GM18870 (cell line): ENCODE data around the gene TRNT1.

Source experiments
- ATAC-seq: cut with Tn5 transposase; IDR thresholded peaks from one replicate; pipeline ENCODE4 v1.9.1; 2021; ENCODE audit warnings: moderate library complexity; ENCODE audit not compliant: unreplicated experiment

TRNT1 gene

DNA sequence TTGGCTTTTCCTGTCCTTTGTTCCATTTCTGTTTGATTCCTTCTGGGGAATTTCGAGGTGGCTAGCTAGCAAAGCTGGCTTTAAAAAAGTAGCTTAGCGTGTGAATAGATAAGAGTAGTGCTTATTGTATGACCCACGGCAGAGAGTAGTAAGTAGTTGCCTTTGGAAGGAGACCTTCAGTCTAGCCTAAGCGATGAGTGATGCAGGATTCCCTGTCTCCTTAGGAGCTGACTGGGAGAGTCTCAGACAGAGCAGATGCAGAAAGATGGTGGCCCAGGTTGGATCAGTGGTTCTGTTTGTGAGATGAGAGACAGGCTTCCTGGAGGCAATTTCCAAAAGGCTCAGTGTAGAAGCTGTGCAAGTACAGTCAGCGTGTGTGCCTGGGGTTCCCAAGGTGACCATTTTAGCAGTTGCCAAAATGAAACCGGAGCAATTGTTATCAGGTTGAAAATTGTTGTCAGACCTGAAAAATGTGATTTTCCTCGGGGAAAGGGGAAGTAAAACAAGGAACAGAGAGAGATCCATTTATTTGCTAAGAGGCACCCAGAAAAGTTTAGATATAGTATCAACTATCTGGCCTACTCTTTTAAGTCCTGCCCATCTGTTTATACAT lies 15.9 kb upstream of the TRNT1 start:
- no peak for ATAC-seq

DNA sequence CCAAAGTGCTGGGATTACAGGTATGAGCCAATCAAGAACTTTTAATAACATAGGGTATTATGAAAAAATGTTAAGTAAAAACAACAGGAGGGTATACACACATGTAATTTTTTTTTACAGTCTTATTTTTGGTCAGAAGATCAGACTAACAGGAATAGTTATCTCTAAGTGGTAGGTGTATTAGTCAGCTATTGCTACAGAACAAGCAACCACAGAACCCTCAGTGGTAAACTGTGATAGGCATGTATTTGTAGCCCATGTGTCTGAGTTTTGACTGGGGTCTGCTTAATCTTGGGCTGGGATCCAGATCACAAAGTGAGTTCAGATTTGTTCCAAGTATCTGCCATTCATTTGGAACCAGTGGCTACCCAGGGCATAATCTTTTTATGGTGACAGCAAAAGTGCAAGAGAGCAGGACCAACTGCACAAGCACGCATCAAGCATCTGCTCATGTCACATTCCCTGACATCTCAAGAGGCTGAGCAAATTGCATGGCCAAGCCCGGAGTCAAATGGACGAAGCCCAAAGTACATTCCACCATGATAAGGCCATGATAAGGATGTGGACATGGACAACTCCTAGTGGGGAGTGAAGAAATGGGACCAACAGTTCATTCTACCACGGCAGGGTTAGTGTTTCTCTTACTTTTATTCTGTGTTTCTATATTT lies 13.6 kb upstream of the TRNT1 start:
- no peak for ATAC-seq

DNA sequence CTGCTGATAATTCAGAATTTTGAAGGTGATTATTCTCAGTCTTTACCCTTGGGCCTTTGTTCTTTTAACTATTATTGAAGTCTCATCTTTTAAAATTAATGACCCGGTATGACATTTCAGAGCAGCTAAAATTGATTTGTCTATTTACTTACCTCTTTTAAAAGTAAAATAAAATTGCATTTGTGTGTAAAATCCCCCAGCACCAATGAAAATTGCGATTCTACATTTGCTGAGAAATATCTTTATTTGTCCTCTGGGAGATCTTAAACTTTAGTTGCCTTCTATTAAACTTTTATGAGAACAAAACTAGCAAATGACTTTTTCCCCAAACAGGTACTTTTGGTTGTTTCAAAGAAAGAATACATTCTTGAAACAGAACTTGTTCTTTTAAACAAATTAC lies 9.1 kb upstream of the TRNT1 start:
- no peak for ATAC-seq

- peak; percentile 48 for ATAC-seq
Observed at GRCh38 chr3:3119393-3119851, 7.3 kb upstream of the TRNT1 start.

DNA sequence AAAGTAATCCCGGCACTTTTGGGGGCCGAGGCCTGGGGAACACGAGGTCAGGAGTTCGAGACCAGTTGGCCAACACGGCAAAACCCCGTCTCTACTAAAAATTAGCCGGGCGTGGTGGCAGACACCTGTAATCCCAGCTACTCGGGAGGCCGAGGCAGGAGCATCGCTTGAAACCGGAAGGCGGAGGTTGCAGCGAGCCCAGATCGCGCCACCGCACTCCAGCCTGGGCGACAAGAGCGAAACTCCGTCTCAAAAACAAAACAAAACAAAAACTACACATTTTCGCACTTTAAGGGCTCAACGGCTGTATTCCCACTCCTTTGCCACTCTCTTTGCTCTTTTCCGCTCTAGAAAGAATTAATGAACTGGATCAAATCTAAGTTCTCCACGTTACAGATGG lies 763 bp upstream of the TRNT1 start:
- ATAC-seq: no peak

- peak; percentile 1 for ATAC-seq
Observed at GRCh38 chr3:3127432-3128010, 781 bp downstream of the TRNT1 start.

- no peak for ATAC-seq
Observed at GRCh38 chr3:3129579-3129978, 2.8 kb downstream of the TRNT1 start.

GRCh38 chr3:3133500-3133899 lies 6.8 kb downstream of the TRNT1 start:
- ATAC-seq: no peak

GRCh38 chr3:3134750-3135448 lies 8.2 kb downstream of the TRNT1 start:
- ATAC-seq: no peak

DNA sequence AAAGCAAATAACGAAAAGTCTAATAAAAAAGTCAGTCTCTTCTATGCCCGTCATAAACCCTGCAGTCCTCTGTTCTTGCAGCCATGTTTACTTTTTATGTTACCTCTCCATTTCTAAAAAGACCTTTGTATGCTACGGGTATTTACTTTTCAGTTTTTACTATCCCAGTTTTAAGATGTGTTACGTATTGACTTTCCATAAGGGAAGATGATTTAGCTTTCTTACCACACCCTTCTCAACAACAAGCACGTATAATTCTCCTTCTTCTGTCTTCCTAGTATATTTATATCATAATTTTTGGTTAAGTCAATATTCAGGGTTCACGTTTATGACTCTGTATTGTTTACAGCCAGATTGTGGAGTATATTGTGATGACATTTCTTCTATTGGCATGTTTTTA lies 10.8 kb downstream of the TRNT1 start:
- no peak for ATAC-seq

DNA sequence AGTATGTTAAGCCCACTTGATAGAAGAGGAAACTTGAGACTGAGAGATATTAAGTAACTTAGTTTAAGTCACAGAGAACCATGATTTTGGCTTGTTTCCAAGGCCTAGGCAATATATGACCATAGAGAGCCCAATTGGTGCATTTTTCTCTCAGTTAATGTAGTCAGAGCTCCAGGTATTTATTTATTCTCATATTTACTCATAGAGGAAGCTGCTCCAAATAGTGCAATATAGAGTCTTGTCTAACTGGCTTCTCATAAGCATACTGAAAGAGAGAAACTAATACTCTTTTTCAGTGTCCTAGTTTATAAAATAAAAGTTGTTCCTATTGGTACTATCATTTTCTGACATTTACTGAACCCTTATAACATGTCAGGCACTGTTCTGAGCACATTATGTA lies 15.2 kb downstream of the TRNT1 start:
- ATAC-seq: peak; percentile 55

GRCh38 chr3:3145831-3146230 lies 19.1 kb downstream of the TRNT1 start:
- ATAC-seq: no peak

DNA sequence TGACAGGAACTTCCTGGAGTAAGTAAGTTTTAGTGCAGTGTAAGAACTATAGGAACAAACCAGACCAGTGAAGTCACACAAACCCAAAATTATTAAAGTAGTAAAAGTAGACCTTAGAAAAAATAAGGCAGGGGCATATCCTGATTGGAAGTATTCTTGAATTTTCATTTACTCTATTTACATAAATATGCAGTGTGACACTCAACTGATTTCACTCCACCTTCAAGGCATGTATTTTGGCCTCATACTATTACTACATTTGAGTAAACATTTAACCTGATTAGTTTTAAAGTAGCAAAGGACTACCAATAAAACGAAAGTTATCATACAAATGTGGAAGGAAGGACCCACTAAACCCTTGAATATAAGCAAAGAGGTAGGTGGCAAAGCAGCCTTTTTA lies 22.8 kb downstream of the TRNT1 start:
- ATAC-seq: no peak

GRCh38 chr3:3151513-3151912 lies 24.8 kb downstream of the TRNT1 start:
- no peak for ATAC-seq

DNA sequence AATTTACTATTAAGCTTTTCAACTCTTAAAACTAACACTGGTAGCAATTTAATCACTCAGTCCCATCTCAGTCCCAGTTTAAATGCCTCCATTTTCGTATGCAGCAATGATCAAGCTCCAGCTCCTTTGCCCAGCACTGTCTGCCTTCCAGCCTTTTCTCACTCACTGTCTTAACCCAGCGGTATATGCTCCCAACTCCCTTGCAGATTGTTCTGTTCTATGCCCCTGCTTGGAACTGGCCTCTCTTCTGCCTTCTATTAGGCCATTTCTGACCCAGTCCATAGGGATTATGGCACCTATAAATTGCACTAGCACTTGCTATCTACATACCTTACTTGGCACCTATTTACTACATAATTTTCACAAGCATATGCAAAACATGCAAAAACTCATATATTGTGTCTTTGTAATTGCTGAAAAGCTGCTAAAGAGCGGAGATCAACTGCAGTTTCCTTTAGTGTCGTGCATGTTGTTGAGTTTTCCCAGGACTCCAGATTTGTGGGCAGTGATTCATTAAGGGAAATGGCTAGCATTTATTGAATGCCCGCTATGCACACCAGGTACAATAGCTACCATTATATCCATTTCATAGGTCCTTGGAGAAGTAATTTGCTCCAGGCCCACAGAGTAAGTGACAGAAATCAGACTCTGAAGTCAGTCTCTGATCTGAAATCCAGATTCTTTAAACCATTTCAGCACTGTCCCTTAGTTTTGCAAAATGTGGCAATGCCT lies 28.3 kb downstream of the TRNT1 start:
- no peak for ATAC-seq

DNA sequence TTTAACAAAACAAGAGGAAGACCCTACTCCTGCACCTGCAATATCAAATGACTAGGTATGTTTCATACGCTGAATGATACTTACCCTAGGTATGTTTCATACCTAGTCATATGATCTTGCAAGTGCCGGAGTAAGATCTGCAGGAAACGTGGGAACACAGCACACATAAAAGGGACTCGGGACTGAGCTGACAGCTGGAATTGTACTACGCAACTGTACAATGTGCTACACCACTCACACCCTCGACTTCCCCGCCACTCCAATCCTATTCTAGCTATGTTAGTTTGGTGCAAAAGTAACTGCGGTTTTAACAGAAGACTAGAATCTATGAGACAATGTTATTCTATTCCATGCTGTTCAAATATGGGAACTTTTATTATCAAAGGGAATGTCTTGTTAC lies 30.7 kb downstream of the TRNT1 start:
- no peak for ATAC-seq

DNA sequence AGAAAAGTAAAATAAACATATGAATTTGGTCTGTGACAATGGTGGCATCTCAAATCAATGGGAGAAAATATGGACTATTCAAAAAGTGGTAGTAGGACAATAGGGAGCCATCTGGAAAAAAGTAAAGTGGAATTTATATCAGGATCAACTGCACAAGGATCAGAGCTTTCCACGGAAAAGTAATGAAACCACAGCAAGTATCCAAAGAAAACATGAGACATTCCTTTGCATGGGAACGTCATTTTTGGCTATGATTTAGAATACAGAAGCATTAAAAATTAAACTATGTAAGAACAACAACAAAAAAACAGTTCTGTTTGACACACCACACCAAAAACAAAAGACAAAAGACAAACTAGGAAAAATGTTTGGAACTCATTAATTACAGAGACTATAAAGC lies 34.1 kb downstream of the TRNT1 start:
- no peak for ATAC-seq

- ATAC-seq: no peak
Observed at GRCh38 chr3:3165241-3165640, 38.5 kb downstream of the TRNT1 start.

- no peak for ATAC-seq
Observed at GRCh38 chr3:3165650-3166049, 38.9 kb downstream of the TRNT1 start.

DNA sequence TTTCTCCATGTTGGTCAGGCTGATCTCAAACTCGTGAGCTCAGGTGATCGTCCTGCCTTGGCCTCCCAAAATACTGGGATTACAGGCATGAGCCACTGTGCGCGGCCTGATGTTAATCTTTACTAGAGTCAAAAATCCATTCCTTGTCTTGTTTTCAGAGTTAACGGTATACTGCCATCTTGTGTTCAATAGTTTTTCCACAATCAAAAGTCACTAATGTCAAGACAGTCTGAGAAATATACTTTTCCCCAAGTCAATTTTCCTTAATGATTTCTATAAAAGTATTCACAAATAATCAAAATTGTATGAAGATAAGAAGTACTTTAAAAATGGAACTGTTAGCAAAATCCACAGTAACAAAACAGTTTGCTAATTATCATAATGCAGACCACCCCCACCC lies 44.3 kb downstream of the TRNT1 start:
- peak; percentile 46 for ATAC-seq

- ATAC-seq: peak; percentile 61
Observed at GRCh38 chr3:3172627-3173026, 45.9 kb downstream of the TRNT1 start.
